H9 (cell line): ENCODE data around the gene IP6K2. TPM values are rescaled to one million over a fixed set of nuclear protein-coding genes. Genes with fewer than 3 reads are reported as not detected.
A peak's percentile ranks its signal among the peaks of the same experiment; 100 is the strongest.

Experiments used
- DNase-seq: peaks from one replicate; pipeline ENCODE4 v3.0.0-alpha.2; 2017
- H2AFZ ChIP-seq: one replicate; pipeline ENCODE4 v1.6.1; 2013; ENCODE audit warnings: mild to moderate bottlenecking, low read length, control low read depth, moderate library complexity
- H2AK5ac ChIP-seq: 2 replicates; pipeline ENCODE4 v1.6.1; 2013; ENCODE audit warnings: low read length, control low read depth, mixed read lengths; ENCODE audit not compliant: insufficient read length
- H2BK120ac ChIP-seq: one replicate; pipeline ENCODE4 v1.6.1; 2013; ENCODE audit warnings: low read depth, mild to moderate bottlenecking, low read length, control low read depth, inconsistent platforms; ENCODE audit not compliant: poor library complexity, severe bottlenecking
- H2BK12ac ChIP-seq: 2 replicates; pipeline ENCODE4 v1.6.1; 2013; ENCODE audit warnings: low read length, control low read depth, mixed read lengths, low read depth; ENCODE audit not compliant: insufficient read length
- H2BK15ac ChIP-seq: 2 replicates; pipeline ENCODE4 v1.6.1; 2013; ENCODE audit warnings: low read depth, low read length, control low read depth
- H2BK20ac ChIP-seq: one replicate; pipeline ENCODE4 v1.6.1; 2013; ENCODE audit warnings: low read depth, mild to moderate bottlenecking, low read length, control low read depth, inconsistent platforms; ENCODE audit not compliant: poor library complexity, severe bottlenecking
- H2BK5ac ChIP-seq: 2 replicates; pipeline ENCODE4 v1.6.1; 2013; ENCODE audit warnings: low read length, control low read depth, mixed read lengths; ENCODE audit not compliant: insufficient read length
- H3K14ac ChIP-seq: 2 replicates; pipeline ENCODE4 v1.6.1; 2013; ENCODE audit warnings: low read length, control low read depth; ENCODE audit not compliant: insufficient read depth
- H3K18ac ChIP-seq: 2 replicates; pipeline ENCODE4 v1.6.1; 2013; ENCODE audit warnings: low read depth, mild to moderate bottlenecking, mixed read lengths, low read length, control low read depth; ENCODE audit not compliant: insufficient read length
- H3K23ac ChIP-seq: 2 replicates; pipeline ENCODE4 v1.6.1; 2013; ENCODE audit warnings: low read length, control low read depth, mixed read lengths, low read depth; ENCODE audit not compliant: insufficient read length
- H3K23me2 ChIP-seq: 2 replicates; pipeline ENCODE4 v1.6.1; 2013; ENCODE audit warnings: low read depth, mild to moderate bottlenecking, mixed read lengths, low read length, control low read depth; ENCODE audit not compliant: insufficient read length, poor library complexity, severe bottlenecking
- H3K27ac ChIP-seq: 2 replicates; pipeline ENCODE4 v1.5.1; 2013; ENCODE audit warnings: low read length, control low read depth, mixed read lengths, low read depth; ENCODE audit not compliant: insufficient read length
- H3K27me3 ChIP-seq: 2 replicates; pipeline ENCODE4 v1.6.1; 2013; ENCODE audit warnings: low read length, control low read depth, inconsistent platforms; ENCODE audit not compliant: insufficient read depth
- H3K4ac ChIP-seq: 2 replicates; pipeline ENCODE4 v1.6.1; 2013; ENCODE audit warnings: low read depth, mild to moderate bottlenecking, control low read depth, inconsistent platforms, low read length, moderate library complexity
- H3K4me1 ChIP-seq: 2 replicates; pipeline ENCODE4 v1.6.1; 2013; ENCODE audit warnings: low read length, control low read depth, inconsistent platforms; ENCODE audit not compliant: insufficient read depth
- H3K4me2 ChIP-seq: 2 replicates; pipeline ENCODE4 v1.6.1; 2013; ENCODE audit warnings: low read length, control low read depth, mixed read lengths; ENCODE audit not compliant: insufficient read length, insufficient read depth
- H3K56ac ChIP-seq: 2 replicates; pipeline ENCODE4 v1.6.1; 2013; ENCODE audit warnings: low read depth, mild to moderate bottlenecking, mixed read lengths, low read length, control low read depth; ENCODE audit not compliant: insufficient read length
- H3K79me1 ChIP-seq: 2 replicates; pipeline ENCODE4 v1.6.1; 2013; ENCODE audit warnings: low read depth, mild to moderate bottlenecking, moderate library complexity, low read length, control low read depth, inconsistent platforms; ENCODE audit not compliant: insufficient read depth, poor library complexity, severe bottlenecking
- H3K79me2 ChIP-seq: 2 replicates; pipeline ENCODE4 v1.6.1; 2013; ENCODE audit warnings: low read length, control low read depth, inconsistent platforms; ENCODE audit not compliant: insufficient read depth
- H3K9ac ChIP-seq: 2 replicates; pipeline ENCODE4 v1.6.1; 2013; ENCODE audit warnings: low read length, control low read depth, mixed read lengths; ENCODE audit not compliant: insufficient read length; ENCODE audit errors: extremely low read depth
- H3K9me3 ChIP-seq: one replicate; pipeline ENCODE4 v1.6.1; 2013; ENCODE audit warnings: low read depth, low read length, inconsistent platforms; ENCODE audit not compliant: control insufficient read depth
- H3T11ph ChIP-seq: one replicate; pipeline ENCODE4 v1.6.1; 2013; ENCODE audit warnings: mild to moderate bottlenecking, low read length, control low read depth, inconsistent platforms
- H4K20me1 ChIP-seq: one replicate; pipeline ENCODE4 v1.6.1; 2013; ENCODE audit not compliant: control insufficient read depth, insufficient read length, insufficient read depth
- H4K5ac ChIP-seq: 2 replicates; pipeline ENCODE4 v1.6.1; 2013; ENCODE audit warnings: low read depth, mild to moderate bottlenecking, mixed read lengths, low read length, control low read depth; ENCODE audit not compliant: insufficient read length
- H4K8ac ChIP-seq: replicated peaks from 2 replicates; pipeline ENCODE4 v1.6.1; 2013; ENCODE audit warnings: low read length, control low read depth, mixed read lengths, low read depth; ENCODE audit not compliant: insufficient read length
- H4K91ac ChIP-seq: 2 replicates; pipeline ENCODE4 v1.6.1; 2013; ENCODE audit warnings: low read depth, mild to moderate bottlenecking, moderate library complexity, mixed read lengths, low read length, control low read depth; ENCODE audit not compliant: insufficient read length
- H3K27ac Mint-ChIP-seq, 3 experiments: 2 replicates in 2 of 3; 3 replicates in 1 of 3; pipeline ENCODE4 v1.8.0; 2020 to 2021; ENCODE audit warnings: mixed read lengths in 3 of 3, mild to moderate bottlenecking in 1 of 3, moderate library complexity in 1 of 3
- H3K27me3 Mint-ChIP-seq: 2 replicates; pipeline ENCODE4 v1.8.0; 2021; ENCODE audit warnings: low read depth, mild to moderate bottlenecking, moderate library complexity, mixed read lengths
- H3K36me3 Mint-ChIP-seq, 3 experiments: 2 replicates in 2 of 3; 3 replicates in 1 of 3; pipeline ENCODE4 v1.8.0; 2020 to 2021; ENCODE audit warnings: low read depth in 3 of 3, mixed read lengths in 3 of 3; ENCODE audit not compliant: insufficient read depth in 1 of 3
- H3K4me1 Mint-ChIP-seq, 2 experiments: 2 replicates each; pipeline ENCODE4 v1.8.0; 2020; ENCODE audit warnings: mixed read lengths in 2 of 2
- H3K4me3 Mint-ChIP-seq, 2 experiments: 2 replicates in 1 of 2; 3 replicates in 1 of 2; pipeline ENCODE4 v1.8.0; 2020 to 2021; ENCODE audit warnings: mild to moderate bottlenecking in 2 of 2, mixed read lengths in 2 of 2, moderate library complexity in 1 of 2
- H3K9me3 Mint-ChIP-seq, 2 experiments: 2 replicates in 1 of 2; 3 replicates in 1 of 2; pipeline ENCODE4 v1.8.0; 2020; ENCODE audit warnings: mild to moderate bottlenecking in 2 of 2, mixed read lengths in 2 of 2, moderate library complexity in 1 of 2
- WGBS: extraction: QIAGEN DNeasy Blood & Tissue Kit; methylation state at CpG from one replicate; pipeline ENCODE4 v1.1.7; 2013; ENCODE audit warnings: missing lambda C conversion rate, low lambda C conversion rate, mixed read lengths; ENCODE audit not compliant: insufficient read length; ENCODE audit errors: extremely low coverage; 5-methylcytosine and 5-hydroxymethylcytosine counted together
- total RNA-seq: library from RNA; stranded (reverse); gene quantifications from 2 replicates; pipeline ENCODE4 v1.2.1, GENCODE V29; 2021
- TF ChIP-seq, protein P1 (sequence below): fragments of 200-600 bp; sonication (generic); conservative IDR thresholded peaks from 3 replicates; pipeline ENCODE4 v1.8.0; 2021; ENCODE audit warnings: antibody characterized with exemption, mild to moderate bottlenecking

The IP6K2 gene
- total RNA-seq, 1 experiment from 2014 or later = 94.7 TPM

GRCh38 chr3:48702320-48702920 is 14.6 kb downstream of the IP6K2 start:
- H3K4me2 ChIP-seq = peak overlapping the region; percentile 53
- H2AFZ ChIP-seq = no peak overlapping the region
- no peaks in the 10 kb centered on the region for H3K27me3 Mint-ChIP-seq
- no peaks in the 10 kb centered on the region for H4K20me1 ChIP-seq
- H4K5ac ChIP-seq = no peak overlapping the region
- H4K91ac ChIP-seq = no peak overlapping the region
- peak overlapping the region in 1 of 2 experiments; percentile 0; a peak in 1 of 5 replicates for H3K4me3 Mint-ChIP-seq
- peaks cover 21 to 34% of the 10 kb centered on the region in 2 experiments for H3K4me1 Mint-ChIP-seq
- H4K8ac ChIP-seq = no peak overlapping the region
- H3K36me3 Mint-ChIP-seq = peaks cover 36 to 62% (median 53%) of the 10 kb centered on the region in 3 experiments; a peak in 6 of 7 replicates
- H3K9me3 Mint-ChIP-seq = no peaks in the 10 kb centered on the region
- no peak overlapping the region for H3K23ac ChIP-seq
- no peak overlapping the region for H2BK5ac ChIP-seq
- H3K9me3 ChIP-seq = no peaks in the 10 kb centered on the region
- no peak overlapping the region for H3K14ac ChIP-seq
- no peak overlapping the region for H3K18ac ChIP-seq
- DNase-seq = peak; percentile 45
- no peaks in the 10 kb centered on the region; the same call in 1 of the 2 replicates for H3K4me1 ChIP-seq
- WGBS = no CpG with 5 or more reads among the region's 6 CpGs
- H3K56ac ChIP-seq = no peak overlapping the region
- H3K27ac ChIP-seq = peak overlapping the region; percentile 2
- H2BK120ac ChIP-seq = no peak overlapping the region
- H2AK5ac ChIP-seq = no peak overlapping the region
- peak overlapping the region; percentile 2 to 92 (median 42); a peak in 5 of 7 replicates for H3K27ac Mint-ChIP-seq
- TF ChIP-seq, protein P1, sequence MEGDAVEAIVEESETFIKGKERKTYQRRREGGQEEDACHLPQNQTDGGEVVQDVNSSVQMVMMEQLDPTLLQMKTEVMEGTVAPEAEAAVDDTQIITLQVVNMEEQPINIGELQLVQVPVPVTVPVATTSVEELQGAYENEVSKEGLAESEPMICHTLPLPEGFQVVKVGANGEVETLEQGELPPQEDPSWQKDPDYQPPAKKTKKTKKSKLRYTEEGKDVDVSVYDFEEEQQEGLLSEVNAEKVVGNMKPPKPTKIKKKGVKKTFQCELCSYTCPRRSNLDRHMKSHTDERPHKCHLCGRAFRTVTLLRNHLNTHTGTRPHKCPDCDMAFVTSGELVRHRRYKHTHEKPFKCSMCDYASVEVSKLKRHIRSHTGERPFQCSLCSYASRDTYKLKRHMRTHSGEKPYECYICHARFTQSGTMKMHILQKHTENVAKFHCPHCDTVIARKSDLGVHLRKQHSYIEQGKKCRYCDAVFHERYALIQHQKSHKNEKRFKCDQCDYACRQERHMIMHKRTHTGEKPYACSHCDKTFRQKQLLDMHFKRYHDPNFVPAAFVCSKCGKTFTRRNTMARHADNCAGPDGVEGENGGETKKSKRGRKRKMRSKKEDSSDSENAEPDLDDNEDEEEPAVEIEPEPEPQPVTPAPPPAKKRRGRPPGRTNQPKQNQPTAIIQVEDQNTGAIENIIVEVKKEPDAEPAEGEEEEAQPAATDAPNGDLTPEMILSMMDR = no peak
- no peak overlapping the region for H3T11ph ChIP-seq
- peaks cover 58% of the 10 kb centered on the region; the same call in 1 of the 2 replicates for H3K79me2 ChIP-seq
- no peak overlapping the region for H3K9ac ChIP-seq
- no peaks in the 10 kb centered on the region for H3K27me3 ChIP-seq
- H3K79me1 ChIP-seq = peaks cover 5% of the 10 kb centered on the region
- H2BK20ac ChIP-seq = no peak overlapping the region
- H3K4ac ChIP-seq = no peak overlapping the region
- no peak overlapping the region for H2BK12ac ChIP-seq
- no peak overlapping the region for H2BK15ac ChIP-seq
- no peaks in the 10 kb centered on the region for H3K23me2 ChIP-seq
